Prostate gland (tissue), 2 donors: ENCODE data around the gene BCL7A.

Experiments
- POLR2A ChIP-seq: fragments of 450-650 bp; IDR thresholded peaks from one replicate; pipeline ENCODE4 v1.6.1; 2016; ENCODE audit warnings: antibody characterized with exemption, mild to moderate bottlenecking
- POLR2AphosphoS5 ChIP-seq: sonication (generic); formaldehyde crosslinking; IDR thresholded peaks from one replicate; pipeline ENCODE4 v1.6.1; 2017; ENCODE audit warnings: antibody characterized with exemption
- TF ChIP-seq, protein P1 (sequence below), 4 experiments: fragments of 200-600 bp in 2 of 4; fragments of 450-650 bp in 2 of 4; sonication (generic) in 2 of 4; IDR thresholded peaks; 1 replicate in 3 of 4; 2 replicates in 1 of 4; pipeline ENCODE4 v1.5.1; 2016 to 2019; ENCODE audit warnings: antibody characterized with exemption in 4 of 4, mild to moderate bottlenecking in 2 of 4, moderate library complexity in 2 of 4

DNA sequence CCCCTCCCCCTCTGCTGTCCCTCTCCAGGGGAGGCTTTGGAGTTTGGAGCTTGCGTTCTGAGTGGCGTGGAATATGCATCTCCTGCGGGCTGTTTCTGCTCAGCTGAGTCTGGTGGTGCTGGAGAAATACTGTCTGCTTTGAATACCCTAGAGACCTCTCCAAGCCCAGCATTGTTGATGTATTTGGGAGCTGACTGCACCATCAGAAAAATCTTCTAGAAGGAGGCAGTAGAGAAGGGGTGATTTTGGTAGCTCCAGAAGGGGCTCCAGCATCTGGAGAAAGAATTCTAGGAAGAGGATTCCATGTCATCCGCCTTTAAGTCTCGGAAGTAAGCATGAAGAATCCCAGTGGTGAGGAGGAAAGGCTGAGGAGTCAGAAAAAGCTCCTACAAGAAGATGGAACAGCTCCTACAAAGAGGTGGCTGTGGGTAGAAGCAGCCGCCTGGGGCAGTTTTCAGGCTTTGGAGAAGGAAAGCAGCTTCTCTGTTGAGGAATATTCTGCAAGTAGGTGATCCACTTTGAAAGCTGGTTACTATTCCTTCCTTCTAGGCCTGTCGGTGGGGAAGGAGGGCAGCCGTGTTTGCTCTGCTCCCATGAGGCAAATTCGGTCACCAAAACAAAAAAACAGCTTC is 66.6 kb downstream of the BCL7A start:
- TF ChIP-seq, protein P1, sequence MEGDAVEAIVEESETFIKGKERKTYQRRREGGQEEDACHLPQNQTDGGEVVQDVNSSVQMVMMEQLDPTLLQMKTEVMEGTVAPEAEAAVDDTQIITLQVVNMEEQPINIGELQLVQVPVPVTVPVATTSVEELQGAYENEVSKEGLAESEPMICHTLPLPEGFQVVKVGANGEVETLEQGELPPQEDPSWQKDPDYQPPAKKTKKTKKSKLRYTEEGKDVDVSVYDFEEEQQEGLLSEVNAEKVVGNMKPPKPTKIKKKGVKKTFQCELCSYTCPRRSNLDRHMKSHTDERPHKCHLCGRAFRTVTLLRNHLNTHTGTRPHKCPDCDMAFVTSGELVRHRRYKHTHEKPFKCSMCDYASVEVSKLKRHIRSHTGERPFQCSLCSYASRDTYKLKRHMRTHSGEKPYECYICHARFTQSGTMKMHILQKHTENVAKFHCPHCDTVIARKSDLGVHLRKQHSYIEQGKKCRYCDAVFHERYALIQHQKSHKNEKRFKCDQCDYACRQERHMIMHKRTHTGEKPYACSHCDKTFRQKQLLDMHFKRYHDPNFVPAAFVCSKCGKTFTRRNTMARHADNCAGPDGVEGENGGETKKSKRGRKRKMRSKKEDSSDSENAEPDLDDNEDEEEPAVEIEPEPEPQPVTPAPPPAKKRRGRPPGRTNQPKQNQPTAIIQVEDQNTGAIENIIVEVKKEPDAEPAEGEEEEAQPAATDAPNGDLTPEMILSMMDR (IDR thresholded peaks at IDR 0.05) = no peak
- TF ChIP-seq POLR2AphosphoS5 = no peak
- no peak for TF ChIP-seq POLR2A
